Measurements from ENCODE around the gene SYNGAP1. TPM values are rescaled to one million over a fixed set of nuclear protein-coding genes. Genes with fewer than 3 reads are reported as not detected.
A peak's percentile ranks its signal among the peaks of the same experiment; 100 is the strongest.

The SYNGAP1 gene
- total and polyA plus RNA-seq, 2 experiments from 2014 or later = 13.9 to 45.0 TPM

- H3K27me3 ChIP-seq (ENCODE audit: insufficient read depth) = no peaks in the 10 kb centered on the region
- peaks cover 8% of the 10 kb centered on the region for H3K4me1 ChIP-seq (ENCODE audit: insufficient read depth)
- peaks cover 5% of the 10 kb centered on the region; the same call in 1 of the 2 replicates for H3F3A ChIP-seq (replicated peaks; ENCODE audit: low read depth)
- Mint-ChIP-seq H3K4me1 (peaks cover 28% of the 10 kb centered on the region), H3K27me3 (ENCODE audit: insufficient read depth, low read depth, poor library complexity) (peaks cover 5% of the 10 kb centered on the region), H3K4me3 (peak overlapping the region; percentile 91), H3K27ac (peak overlapping the region; percentile 94), H3K36me3 (ENCODE audit: low read depth) (peaks cover 4% of the 10 kb centered on the region; the same call in 2 of the 3 replicates), H3K9me3 (no peaks in the 10 kb centered on the region; the same call in 2 of the 3 replicates)
- H3K36me3 ChIP-seq (ENCODE audit: insufficient read depth) = no peaks in the 10 kb centered on the region
- H3K27ac ChIP-seq (ENCODE audit: low read depth) = peak overlapping the region; percentile 72
- DNase-seq (ENCODE audit: low spot score) = peak; percentile 21
- no peaks in the 10 kb centered on the region for H3K9me2 ChIP-seq (ENCODE audit: insufficient read depth)
- H3K79me2 ChIP-seq (replicated peaks; ENCODE audit: insufficient read depth) = peaks cover 53% of the 10 kb centered on the region
- peak overlapping the region; percentile 94 for H3K4me2 ChIP-seq
- H4K20me1 ChIP-seq (replicated peaks; ENCODE audit: insufficient read depth) = peaks cover 41% of the 10 kb centered on the region
- H3K4me3 ChIP-seq = peak overlapping the region; percentile 92
- TF ChIP-seq ZNF462 (CRISPR knock-in tag; IDR thresholded peaks at IDR 0.05) (no peak), CREB1 (CRISPR knock-in tag; IDR thresholded peaks at IDR 0.05; ENCODE audit: low read depth) (no peak), JUNB (IDR thresholded peaks at IDR 0.05; ENCODE audit: unreplicated experiment) (no peak), STAT1 (IDR thresholded peaks at IDR 0.05; ENCODE audit: unreplicated experiment) (no peak), EZH2phosphoT487 (IDR thresholded peaks at IDR 0.05; ENCODE audit: unreplicated experiment) (no peak), CTCF (conservative IDR thresholded peaks at IDR 0.05; ENCODE audit: low read depth in 2 of 2) (no peak), REST (IDR thresholded peaks at IDR 0.05; ENCODE audit: unreplicated experiment) (no peak), NANOG (IDR thresholded peaks at IDR 0.05; ENCODE audit: borderline replicate concordance) (no peak), ETS1 (IDR thresholded peaks at IDR 0.05) (no peak), ZNF114 (CRISPR knock-in tag; IDR thresholded peaks at IDR 0.05) (no peak), ZNF331 (CRISPR knock-in tag; IDR thresholded peaks at IDR 0.05; ENCODE audit: low read depth) (no peak), POLR2AphosphoS5 (IDR thresholded peaks at IDR 0.05; ENCODE audit: low read depth) (no peak), EZH2 (IDR thresholded peaks at IDR 0.05; ENCODE audit: low read depth, unreplicated experiment) (no peak)
- H2AFZ ChIP-seq = peak overlapping the region; percentile 64; the same call in 1 of the 2 replicates
- ATAC-seq = peak; percentile 11
These were observed 27.8 kb upstream of the SYNGAP1 start for GRCh38 chr6:33391922-33392594.

Measured in GM23338 (cell line).